Activated gamma-delta T cell treated with Interleukin-2 at 50 U/mL for 16 hours (primary cell): Measurements from ENCODE around the gene MAN1A1.
"Not testable (repeated sequence)": the region's sequence is repeated elsewhere in the genome, so short reads cannot be mapped to it uniquely, and the experiment has no call there.

Source experiments
- DNase-seq: peaks from one replicate; pipeline ENCODE4 v3.0.0-alpha.2; 2020

The MAN1A1 gene

GRCh38 chr6:119299694-119300093 lies 49.9 kb downstream of the MAN1A1 start:
- DNase-seq, result no peak

- DNase-seq, result no peak
These were observed 52.5 kb downstream of the MAN1A1 start for GRCh38 chr6:119297049-119297448.

- DNase-seq, result no peak
These were observed 53.2 kb downstream of the MAN1A1 start for GRCh38 chr6:119296036-119297035.

- no peak for DNase-seq
These were observed 54.6 kb downstream of the MAN1A1 start for GRCh38 chr6:119294984-119295383.

- DNase-seq, result not testable (repeated sequence)
These were observed 58.5 kb downstream of the MAN1A1 start for GRCh38 chr6:119291060-119291459.

GRCh38 chr6:119290306-119290705 lies 59.3 kb downstream of the MAN1A1 start:
- no peak for DNase-seq

GRCh38 chr6:119289651-119290050 lies 59.9 kb downstream of the MAN1A1 start:
- no peak for DNase-seq

GRCh38 chr6:119285908-119286625 lies 63.5 kb downstream of the MAN1A1 start:
- no peak for DNase-seq

GRCh38 chr6:119284861-119285521 lies 64.6 kb downstream of the MAN1A1 start:
- no peak for DNase-seq

GRCh38 chr6:119283979-119284545 lies 65.5 kb downstream of the MAN1A1 start:
- DNase-seq, result no peak

- DNase-seq, result no peak
These were observed 66.3 kb downstream of the MAN1A1 start for GRCh38 chr6:119283214-119283613.

- no peak for DNase-seq
These were observed 68.9 kb downstream of the MAN1A1 start for GRCh38 chr6:119280668-119281067.

GRCh38 chr6:119280080-119280479 lies 69.5 kb downstream of the MAN1A1 start:
- DNase-seq, result no peak

GRCh38 chr6:119278625-119279024 lies 70.9 kb downstream of the MAN1A1 start:
- no peak for DNase-seq

GRCh38 chr6:119277052-119277451 lies 72.5 kb downstream of the MAN1A1 start:
- no peak for DNase-seq

- DNase-seq, result no peak
These were observed 73.3 kb downstream of the MAN1A1 start for GRCh38 chr6:119276211-119276610.

- no peak for DNase-seq
These were observed 75.4 kb downstream of the MAN1A1 start for GRCh38 chr6:119274197-119274595.

- DNase-seq, result no peak
These were observed 76.0 kb downstream of the MAN1A1 start for GRCh38 chr6:119273272-119274196.

- no peak for DNase-seq
These were observed 79.0 kb downstream of the MAN1A1 start for GRCh38 chr6:119270545-119270944.

- no peak for DNase-seq
These were observed 80.1 kb downstream of the MAN1A1 start for GRCh38 chr6:119269266-119270103.
